Activated B cell treated with CpG ODN at 0.5 μM for 24 hours (primary cell): ENCODE measurements around the gene ANKRD65. TPM values are rescaled to one million over a fixed set of nuclear protein-coding genes. Genes with fewer than 3 reads are reported as not detected.
"Not testable (repeated sequence)": the region's sequence is repeated elsewhere in the genome, so short reads cannot be mapped to it uniquely, and the experiment has no call there.

ENCODE experiments used
- ATAC-seq: fragments of 200-7000 bp; cut with Tn5 transposase; one replicate; pipeline ENCODE4 v1.10.0; 2021; ENCODE audit warnings: low read depth, mild to moderate bottlenecking, moderate library complexity
- CTCF ChIA-PET: fragments of 350-600 bp; sonication (Branson Sonifier 250); formaldehyde crosslinking; loops from one replicate; lab custom pipeline; 2021; ENCODE audit warnings: antibody characterized with exemption; lab: Charles Lee
- POLR2A ChIA-PET: fragments of 350-600 bp; sonication (Branson Sonifier 250); formaldehyde crosslinking; loops from one replicate; lab custom pipeline; 2021; ENCODE audit warnings: antibody characterized with exemption; lab: Charles Lee
- DNase-seq: peaks from one replicate; pipeline ENCODE4 v3.0.0; 2022
- H3K27ac Mint-ChIP-seq: one replicate; pipeline ENCODE4 v1.8.0; 2020; ENCODE audit warnings: mixed read lengths
- H3K27me3 Mint-ChIP-seq: one replicate; pipeline ENCODE4 v1.8.0; 2021; ENCODE audit warnings: mixed read lengths
- H3K36me3 Mint-ChIP-seq: one replicate; pipeline ENCODE4 v1.8.0; 2021; ENCODE audit warnings: low read depth, mixed read lengths
- H3K4me1 Mint-ChIP-seq: one replicate; pipeline ENCODE4 v1.8.0; 2021; ENCODE audit warnings: mixed read lengths
- H3K4me3 Mint-ChIP-seq: one replicate; pipeline ENCODE4 v1.8.0; 2020; ENCODE audit warnings: mild to moderate bottlenecking, mixed read lengths
- H3K9me3 Mint-ChIP-seq: one replicate; pipeline ENCODE4 v1.8.0; 2020; ENCODE audit warnings: mixed read lengths
- intact Hi-C: fragments of 100-400 bp; cut with micrococcal nuclease; formaldehyde crosslinking; loops from one replicate; pipeline ENCODE4 v1.15.1; 2024
- total RNA-seq: library from RNA; stranded (reverse); gene quantifications from 2 replicates; pipeline ENCODE4 v1.2.3, GENCODE V29; 2022
- TF ChIP-seq, protein P1 (sequence below): fragments of 200-600 bp; IDR thresholded peaks from one replicate; pipeline ENCODE4 v1.8.0; 2022; ENCODE audit warnings: antibody characterized with exemption, mild to moderate bottlenecking

ANKRD65 gene
- total RNA-seq, 1 donor from 2014 or later = 0.13 TPM

DNA sequence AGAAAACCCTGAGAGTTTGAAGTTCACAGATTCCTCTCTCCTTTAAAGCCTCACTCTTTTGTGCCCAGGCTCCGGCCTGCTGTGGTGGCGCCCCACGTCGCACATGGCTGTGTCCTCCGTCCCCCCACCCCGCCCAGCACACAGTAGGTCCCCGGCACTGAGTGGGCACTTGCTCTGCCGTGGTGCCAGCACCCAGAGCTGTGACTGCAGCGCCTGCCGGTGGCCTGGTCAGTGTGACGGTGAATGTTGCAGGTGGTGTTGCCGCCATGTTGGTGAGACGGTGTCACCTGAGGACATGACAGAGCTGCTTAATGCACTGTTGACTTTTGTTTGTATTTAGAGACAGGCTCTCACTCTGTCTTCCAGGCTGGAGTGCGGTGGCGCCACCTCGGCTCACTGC lies 31.8 kb upstream of the ANKRD65 start:
- no peak for ATAC-seq

DNA sequence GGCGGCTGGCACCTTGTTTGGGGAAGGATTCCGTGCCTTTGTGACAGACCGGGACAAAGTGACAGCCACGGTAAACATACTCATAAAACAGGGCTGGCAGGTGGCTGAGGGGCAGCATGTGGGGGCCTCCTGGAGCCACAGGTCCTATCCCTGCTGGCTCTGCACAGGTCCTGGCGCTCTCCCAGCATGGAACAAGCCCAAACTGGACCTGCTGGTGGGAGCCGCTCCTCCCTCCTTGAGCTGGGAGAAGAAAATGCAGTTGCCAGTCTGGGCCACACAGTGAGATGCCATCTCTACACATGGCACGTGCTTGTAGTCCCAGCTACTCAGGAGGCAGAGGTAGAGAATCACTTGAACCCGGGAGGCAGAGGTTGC lies 31.3 kb upstream of the ANKRD65 start:
- CTCF ChIA-PET = interaction anchor here (1.7 kb wide), 1 partner anchor 11 kb away, joined by 4 read pairs; no protein-coding TSS in a partner anchor

More for the DNA sequence above, 31.8 kb upstream of the ANKRD65 start:
- H3K36me3 Mint-ChIP-seq = no peaks in the 10 kb centered on the region
- ChIA-PET CTCF (no interaction called here), POLR2A (no interaction called here)
- no peaks in the 10 kb centered on the region for H3K27me3 Mint-ChIP-seq
- TF ChIP-seq, protein P1, sequence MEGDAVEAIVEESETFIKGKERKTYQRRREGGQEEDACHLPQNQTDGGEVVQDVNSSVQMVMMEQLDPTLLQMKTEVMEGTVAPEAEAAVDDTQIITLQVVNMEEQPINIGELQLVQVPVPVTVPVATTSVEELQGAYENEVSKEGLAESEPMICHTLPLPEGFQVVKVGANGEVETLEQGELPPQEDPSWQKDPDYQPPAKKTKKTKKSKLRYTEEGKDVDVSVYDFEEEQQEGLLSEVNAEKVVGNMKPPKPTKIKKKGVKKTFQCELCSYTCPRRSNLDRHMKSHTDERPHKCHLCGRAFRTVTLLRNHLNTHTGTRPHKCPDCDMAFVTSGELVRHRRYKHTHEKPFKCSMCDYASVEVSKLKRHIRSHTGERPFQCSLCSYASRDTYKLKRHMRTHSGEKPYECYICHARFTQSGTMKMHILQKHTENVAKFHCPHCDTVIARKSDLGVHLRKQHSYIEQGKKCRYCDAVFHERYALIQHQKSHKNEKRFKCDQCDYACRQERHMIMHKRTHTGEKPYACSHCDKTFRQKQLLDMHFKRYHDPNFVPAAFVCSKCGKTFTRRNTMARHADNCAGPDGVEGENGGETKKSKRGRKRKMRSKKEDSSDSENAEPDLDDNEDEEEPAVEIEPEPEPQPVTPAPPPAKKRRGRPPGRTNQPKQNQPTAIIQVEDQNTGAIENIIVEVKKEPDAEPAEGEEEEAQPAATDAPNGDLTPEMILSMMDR = no peak
- no peak overlapping the region for H3K27ac Mint-ChIP-seq
- no peaks in the 10 kb centered on the region for H3K9me3 Mint-ChIP-seq
- intact Hi-C loops = no loop called here
- H3K4me3 Mint-ChIP-seq = no peak overlapping the region
- no peaks in the 10 kb centered on the region for H3K4me1 Mint-ChIP-seq
- DNase-seq = no peak

DNA sequence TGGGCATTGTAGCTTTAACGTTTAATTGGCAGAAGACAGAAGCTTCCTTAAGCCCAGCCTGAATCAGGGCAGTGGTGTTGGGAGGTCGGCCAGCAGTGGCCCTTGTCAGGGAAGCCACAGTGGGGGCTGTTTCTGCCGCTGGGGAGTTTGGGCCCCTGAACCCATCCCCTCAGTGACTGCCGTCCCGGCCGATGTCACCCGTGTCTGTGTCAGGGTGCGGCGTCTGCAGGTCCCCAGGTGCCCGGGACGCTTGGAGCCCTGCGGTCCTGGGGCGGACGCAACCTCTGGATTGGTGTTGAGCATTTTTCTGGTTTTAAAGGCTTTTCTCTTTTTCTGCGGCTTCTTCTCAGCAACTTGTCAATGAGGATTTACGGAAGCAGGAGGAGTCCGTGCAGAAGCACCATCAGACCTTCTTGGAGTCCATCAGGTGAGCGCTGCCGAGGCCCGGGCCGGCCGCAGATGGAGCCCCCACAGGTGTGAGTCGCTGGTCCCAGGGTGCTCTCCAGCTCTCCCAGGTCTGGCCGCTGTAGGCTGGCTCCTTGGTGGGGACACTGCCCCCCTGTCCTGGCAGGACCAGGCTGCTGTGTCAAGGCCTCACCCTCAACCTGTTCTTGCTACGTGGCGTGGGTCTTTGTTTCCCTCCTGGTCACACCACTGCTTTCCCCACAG lies 30.8 kb upstream of the ANKRD65 start:
- H3K4me1 Mint-ChIP-seq = no peaks in the 10 kb centered on the region
- H3K4me3 Mint-ChIP-seq = no peak overlapping the region
- no peaks in the 10 kb centered on the region for H3K36me3 Mint-ChIP-seq
- DNase-seq = no peak
- intact Hi-C loops = no loop called here
- TF ChIP-seq, protein P1 = no peak
- POLR2A ChIA-PET = no interaction called here
- CTCF ChIA-PET = interaction anchor here (1.7 kb wide), 1 partner anchor 11 kb away, joined by 4 read pairs; no protein-coding TSS in a partner anchor
- no peaks in the 10 kb centered on the region for H3K9me3 Mint-ChIP-seq
- no peak overlapping the region for H3K27ac Mint-ChIP-seq
- H3K27me3 Mint-ChIP-seq = no peaks in the 10 kb centered on the region
- no peak for ATAC-seq

More for the DNA sequence above, 31.3 kb upstream of the ANKRD65 start:
- H3K27ac Mint-ChIP-seq, intact Hi-C loops, H3K4me1 Mint-ChIP-seq, ATAC-seq, H3K4me3 Mint-ChIP-seq, POLR2A ChIA-PET, H3K27me3 Mint-ChIP-seq, H3K36me3 Mint-ChIP-seq, DNase-seq, H3K9me3 Mint-ChIP-seq: not testable (repeated sequence)

DNA sequence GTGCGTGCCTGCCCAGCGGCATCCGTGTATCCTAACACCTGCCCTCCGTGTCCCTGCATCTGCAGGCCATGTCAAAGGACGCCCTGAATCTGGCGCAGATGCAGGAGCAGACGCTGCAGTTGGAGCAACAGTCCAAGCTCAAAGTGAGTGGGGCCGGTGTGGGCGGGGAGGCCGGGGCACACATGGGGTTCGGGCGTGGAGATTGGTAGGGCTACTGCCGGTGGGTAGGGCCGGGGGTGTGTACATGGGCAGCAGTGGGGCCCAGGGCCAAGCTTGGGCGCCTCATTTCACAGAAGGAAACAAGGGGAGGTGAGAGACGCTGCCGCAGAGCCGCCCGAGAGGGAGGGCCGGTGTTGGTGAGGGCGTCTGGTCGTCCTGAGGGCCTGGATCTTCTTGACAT lies 29.5 kb upstream of the ANKRD65 start:
- H3K4me1 Mint-ChIP-seq, H3K27ac Mint-ChIP-seq, intact Hi-C loops, H3K4me3 Mint-ChIP-seq, H3K27me3 Mint-ChIP-seq, DNase-seq, POLR2A ChIA-PET, ATAC-seq, H3K9me3 Mint-ChIP-seq, H3K36me3 Mint-ChIP-seq: not testable (repeated sequence)
- CTCF ChIA-PET = interaction anchor here (1.7 kb wide), 1 partner anchor 10 kb away, joined by 4 read pairs; no protein-coding TSS in a partner anchor

DNA sequence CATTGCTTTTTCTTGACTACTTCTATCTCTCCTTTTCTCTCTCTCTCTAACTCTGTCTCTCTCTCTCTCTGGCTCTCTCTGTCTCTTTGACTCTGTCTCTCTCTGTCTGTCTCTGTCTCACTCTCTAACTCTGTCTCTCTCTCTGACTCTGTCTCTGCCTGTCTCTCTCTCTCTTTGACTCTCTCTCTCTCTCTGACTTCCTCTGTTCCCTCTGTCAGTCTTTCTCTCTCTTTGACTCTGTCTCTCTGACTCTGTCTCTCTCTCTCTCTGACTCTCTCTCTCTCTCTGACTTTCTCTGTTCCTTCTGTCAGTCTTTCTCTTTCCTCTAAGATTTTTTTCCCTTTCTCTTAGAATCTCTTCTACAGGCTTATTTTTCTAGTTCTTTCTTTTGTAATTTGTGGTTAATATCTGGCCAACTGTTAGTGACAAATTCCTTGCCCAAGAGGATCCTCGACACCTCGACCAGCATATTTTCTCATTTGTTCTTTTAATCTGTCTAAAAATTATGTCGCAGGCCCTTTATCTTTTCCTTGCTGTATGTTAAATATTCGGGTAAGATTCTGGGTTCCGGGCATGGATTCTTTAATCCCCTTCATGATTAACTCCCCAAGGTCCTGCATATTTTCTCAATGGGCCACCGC lies 28.1 kb upstream of the ANKRD65 start, which contains the start of gene ATAD3C:
Gene ATAD3C, plus strand, starts transcription at position 591 of the 641 bp plus-strand sequence. CDS start 995 bp downstream, outside the sequence.
- no peak within 1 kb of the TSS for H3K4me3 Mint-ChIP-seq
- H3K4me1 Mint-ChIP-seq = no peaks in the 10 kb centered on the region
- TF ChIP-seq, protein P1 = no peak
- ATAC-seq = no peak
- H3K9me3 Mint-ChIP-seq = no peaks in the 10 kb centered on the region
- no peak for DNase-seq
- ChIA-PET POLR2A (no interaction called here), CTCF (no interaction called here)
- no peak within 1 kb of the TSS for H3K27ac Mint-ChIP-seq
- H3K27me3 Mint-ChIP-seq = no peaks in the 10 kb centered on the region
- H3K36me3 Mint-ChIP-seq = no peaks in the 10 kb centered on the region
- intact Hi-C loops = no loop called here

DNA sequence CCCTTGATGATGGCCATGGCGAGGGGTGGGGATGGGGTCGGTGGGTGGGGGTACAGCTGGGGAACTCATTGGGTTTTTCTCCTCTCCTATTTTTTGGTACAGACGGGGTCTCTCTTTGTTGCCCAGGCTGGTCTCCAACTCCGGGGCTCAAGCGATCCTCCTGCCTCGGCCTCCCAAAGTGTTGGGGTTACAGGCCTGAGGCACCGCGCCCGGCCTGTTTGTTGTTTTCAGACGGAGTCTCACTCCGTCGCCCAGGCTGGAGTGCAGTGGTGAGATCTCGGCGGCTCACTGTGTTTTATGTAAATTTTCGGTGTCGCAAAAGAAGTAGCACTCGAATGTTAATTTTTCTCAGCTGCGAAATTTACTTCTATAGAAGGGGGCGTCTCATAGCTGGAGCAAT lies 25.6 kb upstream of the ANKRD65 start:
- H3K27me3 Mint-ChIP-seq, ATAC-seq, H3K4me1 Mint-ChIP-seq, H3K27ac Mint-ChIP-seq, H3K9me3 Mint-ChIP-seq, CTCF ChIA-PET, intact Hi-C loops, DNase-seq, H3K36me3 Mint-ChIP-seq, H3K4me3 Mint-ChIP-seq, POLR2A ChIA-PET: not testable (repeated sequence)
